Transverse colon (tissue), 4 donors: ENCODE measurements around the gene LHB. TPM values are rescaled to one million over a fixed set of nuclear protein-coding genes. Genes with fewer than 3 reads are reported as not detected.

Experiments used
- DNase-seq: peaks from one replicate; pipeline ENCODE4 v3.0.0-alpha.2; 2019
- H3K27ac ChIP-seq, 4 donors: fragments of 200-600 bp; sonication (generic); 2 replicates each; pipeline ENCODE4 v1.5.1; 2016 to 2018; ENCODE audit warnings: inconsistent platforms in 4 of 4
- H3K27me3 ChIP-seq: fragments of 200-600 bp; sonication (generic); 2 replicates; pipeline ENCODE4 v1.5.1; 2017; ENCODE audit warnings: inconsistent platforms
- H3K36me3 ChIP-seq, 4 donors: fragments of 200-600 bp; sonication (generic); 2 replicates each; pipeline ENCODE4 v1.5.1; 2017 to 2019; ENCODE audit warnings: inconsistent platforms in 4 of 4
- H3K4me1 ChIP-seq, 4 donors: fragments of 200-600 bp; sonication (generic); 2 replicates each; pipeline ENCODE4 v1.5.1; 2017 to 2020; ENCODE audit warnings: inconsistent platforms in 4 of 4
- H3K4me3 ChIP-seq, 4 donors: fragments of 200-600 bp; sonication (generic); 1 replicate in 1 of 4; 2 replicates in 3 of 4; pipeline versions ENCODE4 v1.5.1 to v1.6.1; 2017 to 2019; ENCODE audit warnings: inconsistent platforms in 4 of 4
- H3K9me3 ChIP-seq, 2 donors: fragments of 200-600 bp; sonication (generic); 2 replicates each; pipeline ENCODE4 v1.5.1; 2017 to 2019; ENCODE audit warnings: inconsistent platforms in 2 of 2
- EP300 ChIP-seq: sonication (generic); formaldehyde crosslinking; IDR thresholded peaks from one replicate; pipeline ENCODE4 v1.6.1; 2017; ENCODE audit warnings: antibody characterized with exemption, low read depth
- POLR2A ChIP-seq: fragments of 450-650 bp; IDR thresholded peaks from one replicate; pipeline ENCODE4 v1.6.1; 2016; ENCODE audit warnings: antibody characterized with exemption, mild to moderate bottlenecking, moderate library complexity
- POLR2AphosphoS5 ChIP-seq, 3 donors: sonication (generic); formaldehyde crosslinking; IDR thresholded peaks; one replicate each; pipeline ENCODE4 v1.6.1; 2016; ENCODE audit warnings: antibody characterized with exemption in 3 of 3
- WGBS, 2 donors: methylation state at CpG; one replicate each; pipeline ENCODE4 v1.1.5; 2018; ENCODE audit warnings: low coverage in 1 of 2; 5-methylcytosine and 5-hydroxymethylcytosine counted together
- in situ Hi-C, 4 donors: fragments of 200-750 bp; cut with MboI; loops; one replicate each; pipeline versions ENCODE4 v1.15.0 to v1.15.1; 2017; ENCODE audit warnings: low sequenced_read_pairs in 3 of 4, low pct_ligation_motif_present in 1 of 4, low pct_unique_long_range_greater_than_20kb in 1 of 4
- intact Hi-C: fragments of 100-400 bp; cut with DNase I; formaldehyde crosslinking; loops from one replicate; pipeline ENCODE4 v1.15.1; 2023; ENCODE audit warnings: low total_unique reads
- total RNA-seq, 4 donors: library from RNA; depleted of rRNA; stranded (reverse); fragments of >200 nt; gene quantifications; one replicate each; pipeline ENCODE4 v1.1.0, GENCODE V29; 2016
- TF ChIP-seq, protein P1 (sequence below), 5 experiments: fragments of 200-600 bp in 3 of 5; fragments of 450-650 bp in 2 of 5; sonication (generic) in 3 of 5; IDR thresholded peaks; 1 replicate in 2 of 5; 2 replicates in 3 of 5; pipeline ENCODE4 v1.5.1; 2016 to 2017; ENCODE audit warnings: antibody characterized with exemption in 5 of 5, inconsistent platforms in 3 of 5, mild to moderate bottlenecking in 2 of 5, moderate library complexity in 1 of 5

LHB gene
- total RNA-seq, 4 donors from 2014 or later = 1.4 TPM; not detected in 3

DNA sequence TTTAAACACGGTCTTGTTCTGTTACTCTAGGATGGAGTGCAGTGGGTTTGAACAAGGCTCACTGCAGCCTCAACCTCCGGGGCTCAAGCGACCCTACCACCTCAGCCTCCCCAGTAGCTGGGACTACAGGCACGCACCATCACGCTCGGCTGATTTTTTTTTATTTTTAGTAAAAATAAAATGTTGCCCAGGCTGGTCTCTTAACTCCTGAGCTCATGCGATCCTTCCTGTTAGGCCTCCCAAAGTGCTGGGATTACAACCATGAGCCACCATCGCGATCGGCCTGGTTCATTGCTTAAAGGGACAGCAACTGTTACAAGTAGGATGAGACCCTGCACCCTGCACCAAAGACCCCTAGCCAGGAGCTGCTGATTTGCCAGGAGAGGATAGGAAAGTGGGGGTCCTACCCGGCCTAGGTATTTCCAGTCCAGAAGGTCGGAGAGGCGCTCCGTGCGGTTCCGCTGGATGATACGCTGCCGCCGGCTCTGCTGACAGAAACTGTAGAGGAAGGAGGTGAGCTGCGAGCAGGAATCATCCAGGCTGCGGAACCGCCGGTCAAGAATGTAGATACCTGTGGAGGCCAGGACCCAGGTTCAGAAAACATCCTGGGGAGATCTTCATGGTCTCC lies 46.6 kb downstream of the LHB start:
- TF ChIP-seq POLR2AphosphoS5 (IDR thresholded peaks at IDR 0.05) = no peak
- Histone ChIP-seq H3K27ac (no peak overlapping the region), H3K4me1 (peaks cover 15 to 23% (median 18%) of the 10 kb centered on the region in 4 donors), H3K27me3 (no peaks in the 10 kb centered on the region), H3K9me3 (no peaks in the 10 kb centered on the region), H3K4me3 (no peak overlapping the region), H3K36me3 (peaks cover 0 to 37% (median 13%) of the 10 kb centered on the region in 4 donors)
- in situ Hi-C loops = loop anchor here in 1 of 4 donors (5.0 to 25.0 kb wide), 2 partner anchors 108 to 178 kb away; partner anchors contain the start of genes PLEKHA4 and PPP1R15A
- no peak for DNase-seq
- 87 to 93% methylated on average over 17 to 23 of the region's 23 CpGs for WGBS, 2 donors
- intact Hi-C loops = loop anchor here (10.0 kb wide), 1 partner anchor 175 kb away; no protein-coding TSS in a partner anchor

DNA sequence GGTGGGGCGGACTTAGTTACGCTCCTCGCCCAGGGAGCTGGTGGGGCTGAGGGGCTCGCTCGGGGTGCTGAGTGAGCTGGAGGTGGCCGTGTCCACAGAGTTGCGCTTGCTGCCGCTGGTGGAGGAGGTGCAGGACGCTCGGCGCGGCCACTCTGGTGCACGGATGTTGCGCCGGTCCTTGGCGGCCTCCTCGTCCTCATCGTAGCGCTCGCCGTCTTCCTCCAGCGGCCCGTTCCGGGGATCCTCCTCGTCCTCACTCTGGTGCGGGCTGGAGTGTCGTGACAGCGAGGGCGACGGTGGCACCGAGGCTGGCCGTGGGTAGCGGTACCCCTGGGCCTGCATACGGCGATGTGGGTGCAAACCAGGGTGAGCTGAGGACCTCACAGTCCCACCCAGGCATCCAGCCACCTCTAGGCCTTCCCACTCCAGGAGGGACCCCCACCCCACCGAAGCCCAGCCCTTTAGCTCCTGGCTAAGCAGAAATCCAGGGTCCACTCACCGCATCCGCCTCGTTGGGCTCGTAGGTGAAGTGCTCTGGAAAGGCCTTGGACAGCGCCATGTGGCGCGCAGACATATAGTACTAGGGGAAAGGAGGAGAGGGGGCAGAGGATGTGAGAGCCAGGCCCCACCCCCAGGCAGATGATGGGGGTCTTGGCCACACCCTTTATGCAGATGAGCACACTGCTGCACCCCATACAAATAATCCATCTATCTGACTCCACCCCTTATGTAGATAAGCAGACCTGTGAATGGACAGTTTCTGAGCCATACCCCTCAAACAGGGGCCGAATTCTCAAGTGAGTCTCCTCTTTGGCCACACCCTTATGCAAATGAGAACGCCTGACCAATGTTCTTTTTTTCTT lies 47.4 kb downstream of the LHB start:
- H3K4me1 ChIP-seq = peaks cover 17 to 27% (median 21%) of the 10 kb centered on the region in 4 donors
- H3K27ac ChIP-seq = no peak overlapping the region
- WGBS, 2 donors = 80 to 93% methylated on average over 3 to 45 of the region's 45 CpGs
- H3K36me3 ChIP-seq = peaks cover 0 to 33% (median 12%) of the 10 kb centered on the region in 4 donors
- DNase-seq = no peak
- TF ChIP-seq EP300 (no peak), POLR2AphosphoS5 (IDR thresholded peaks at IDR 0.05) (peak in 1 of 3 donors; percentile 48), POLR2A (no peak)
- TF ChIP-seq, protein P1, sequence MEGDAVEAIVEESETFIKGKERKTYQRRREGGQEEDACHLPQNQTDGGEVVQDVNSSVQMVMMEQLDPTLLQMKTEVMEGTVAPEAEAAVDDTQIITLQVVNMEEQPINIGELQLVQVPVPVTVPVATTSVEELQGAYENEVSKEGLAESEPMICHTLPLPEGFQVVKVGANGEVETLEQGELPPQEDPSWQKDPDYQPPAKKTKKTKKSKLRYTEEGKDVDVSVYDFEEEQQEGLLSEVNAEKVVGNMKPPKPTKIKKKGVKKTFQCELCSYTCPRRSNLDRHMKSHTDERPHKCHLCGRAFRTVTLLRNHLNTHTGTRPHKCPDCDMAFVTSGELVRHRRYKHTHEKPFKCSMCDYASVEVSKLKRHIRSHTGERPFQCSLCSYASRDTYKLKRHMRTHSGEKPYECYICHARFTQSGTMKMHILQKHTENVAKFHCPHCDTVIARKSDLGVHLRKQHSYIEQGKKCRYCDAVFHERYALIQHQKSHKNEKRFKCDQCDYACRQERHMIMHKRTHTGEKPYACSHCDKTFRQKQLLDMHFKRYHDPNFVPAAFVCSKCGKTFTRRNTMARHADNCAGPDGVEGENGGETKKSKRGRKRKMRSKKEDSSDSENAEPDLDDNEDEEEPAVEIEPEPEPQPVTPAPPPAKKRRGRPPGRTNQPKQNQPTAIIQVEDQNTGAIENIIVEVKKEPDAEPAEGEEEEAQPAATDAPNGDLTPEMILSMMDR (IDR thresholded peaks at IDR 0.05) = no peak
- no peaks in the 10 kb centered on the region for H3K27me3 ChIP-seq
- H3K4me3 ChIP-seq = no peak overlapping the region
- intact Hi-C loops (loop anchor here (10.0 kb wide), 3 partner anchors 65 to 175 kb away; partner anchors contain the start of genes NUCB1 and PPP1R15A), in situ Hi-C loops (loop anchor here in 1 of 4 donors (5.0 to 25.0 kb wide), 2 partner anchors 107 to 177 kb away; partner anchors contain the start of genes PLEKHA4 and PPP1R15A)
- H3K9me3 ChIP-seq = no peaks in the 10 kb centered on the region

DNA sequence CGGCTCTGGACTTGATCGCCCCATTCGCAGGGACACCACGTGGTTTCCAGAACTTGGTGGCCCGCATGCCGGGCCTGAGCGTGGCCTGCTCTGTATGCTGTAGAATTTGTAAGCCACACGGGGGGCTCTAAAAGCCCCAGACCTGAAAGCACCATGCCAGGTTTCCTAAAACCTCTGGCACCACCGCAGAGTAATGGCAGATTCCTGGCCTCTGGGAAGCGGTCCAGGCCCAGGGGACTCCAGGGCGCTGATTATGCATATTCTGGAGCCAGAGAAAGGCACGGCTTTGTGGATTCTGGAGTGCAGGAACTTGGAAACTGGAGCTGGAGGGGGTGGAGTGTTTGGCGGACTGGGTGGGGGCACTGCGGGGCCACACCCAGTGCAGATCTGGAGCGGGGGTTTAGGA lies 48.1 kb downstream of the LHB start:
- TF ChIP-seq POLR2A = no peak
- TF ChIP-seq, protein P1 (IDR thresholded peaks at IDR 0.05) = no peak
- no peak for TF ChIP-seq EP300
- no peak for TF ChIP-seq POLR2AphosphoS5 (IDR thresholded peaks at IDR 0.05)
- peaks cover 24 to 34% (median 28%) of the 10 kb centered on the region in 4 donors for H3K4me1 ChIP-seq
- DNase-seq = no peak
- 92% methylated on average over 11 of the region's 15 CpGs; no CpG with 5 or more reads in 1 of the 2 donors for WGBS, 2 donors
- intact Hi-C loops (loop anchor here (10.0 kb wide), 2 partner anchors 64 to 94 kb away; partner anchors contain the start of genes NUCB1 and PPP1R15A), in situ Hi-C loops (loop anchor here in 1 of 4 donors (25.0 kb wide), 1 partner anchor 107 kb away; the partner anchor contains the start of genes PLEKHA4 and PPP1R15A)
- no peak overlapping the region for H3K4me3 ChIP-seq
- H3K27me3 ChIP-seq = no peaks in the 10 kb centered on the region
- H3K36me3 ChIP-seq = peaks cover 0 to 26% (median 9%) of the 10 kb centered on the region in 4 donors
- H3K9me3 ChIP-seq = no peaks in the 10 kb centered on the region
- peak overlapping the region in 2 of 4 donors; percentile 96 to 97 for H3K27ac ChIP-seq

DNA sequence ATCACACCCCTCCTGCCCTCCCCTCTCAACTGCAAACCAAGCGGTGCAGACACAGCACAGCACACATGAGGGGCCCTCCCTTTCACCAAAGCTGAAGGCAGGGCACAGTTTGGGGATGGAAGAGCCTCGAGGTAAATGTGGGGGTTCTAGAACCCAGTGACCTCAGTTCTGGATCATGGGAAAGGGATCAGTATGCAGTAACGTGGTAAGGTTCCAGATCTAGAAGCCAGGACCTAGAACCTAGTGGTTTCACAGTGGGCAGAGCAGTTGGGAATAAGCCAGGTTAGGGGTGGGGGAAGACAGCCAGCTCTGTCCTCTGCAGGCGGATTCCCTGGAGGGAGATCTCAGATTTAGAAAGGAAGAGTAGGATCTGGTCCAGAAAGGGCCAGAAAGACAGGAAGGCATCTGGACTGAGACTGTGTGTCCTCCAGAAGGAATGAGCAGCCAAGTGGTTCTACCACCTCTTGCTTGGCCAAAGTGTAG lies 48.7 kb downstream of the LHB start:
- in situ Hi-C loops (loop anchor here in 1 of 4 donors (25.0 kb wide), 1 partner anchor 106 kb away; the partner anchor contains the start of genes PLEKHA4 and PPP1R15A), intact Hi-C loops (loop anchor here (10.0 kb wide), 2 partner anchors 63 to 93 kb away; partner anchors contain the start of genes NUCB1 and PPP1R15A)
- Histone ChIP-seq H3K27ac (peak overlapping the region; percentile 94 to 97 (median 96)), H3K27me3 (no peaks in the 10 kb centered on the region), H3K4me3 (no peak overlapping the region), H3K9me3 (no peaks in the 10 kb centered on the region), H3K36me3 (peaks cover 0 to 23% (median 6%) of the 10 kb centered on the region in 4 donors), H3K4me1 (peaks cover 28 to 40% (median 34%) of the 10 kb centered on the region in 4 donors)
- 69% methylated on average over 4 of the region's 4 CpGs; no CpG with 5 or more reads in 1 of the 2 donors for WGBS, 2 donors
- no peak for DNase-seq
- TF ChIP-seq POLR2AphosphoS5 (IDR thresholded peaks at IDR 0.05) (peak in 1 of 3 donors; percentile 8), EP300 (no peak)
